Hippocampal formation (tissue), 2 donors: ENCODE measurements around the gene ZNF445.
"Not testable (repeated sequence)": the region's sequence is repeated elsewhere in the genome, so short reads cannot be mapped to it uniquely, and the experiment has no call there.

Experiments used
- DNase-seq, 2 donors: peaks; one replicate each; lab custom pipeline; 2025; lab: John Stamatoyannopoulos, UW

Gene ZNF445

GRCh38 chr3:44476181-44476611 is 1.3 kb downstream of the ZNF445 start:
- no peak for DNase-seq

GRCh38 chr3:44474886-44475285 is 2.6 kb downstream of the ZNF445 start:
- DNase-seq: not testable (repeated sequence)

GRCh38 chr3:44470430-44470829 is 7.0 kb downstream of the ZNF445 start:
- no peak for DNase-seq

GRCh38 chr3:44469914-44470313 is 7.6 kb downstream of the ZNF445 start:
- DNase-seq: no peak

GRCh38 chr3:44468572-44469520 is 8.6 kb downstream of the ZNF445 start:
- no peak for DNase-seq

GRCh38 chr3:44468099-44468537 is 9.4 kb downstream of the ZNF445 start:
- not testable (repeated sequence) for DNase-seq

GRCh38 chr3:44467241-44467640 is 10.2 kb downstream of the ZNF445 start:
- DNase-seq: no peak

GRCh38 chr3:44464920-44465319 is 12.6 kb downstream of the ZNF445 start:
- DNase-seq: not testable (repeated sequence)

- no peak for DNase-seq
Measured at GRCh38 chr3:44464509-44464908, 13.0 kb downstream of the ZNF445 start.

GRCh38 chr3:44460050-44460449 is 17.4 kb downstream of the ZNF445 start:
- DNase-seq: not testable (repeated sequence)

GRCh38 chr3:44455318-44455717 is 22.2 kb downstream of the ZNF445 start:
- no peak for DNase-seq

GRCh38 chr3:44454258-44454657 is 23.2 kb downstream of the ZNF445 start:
- no peak for DNase-seq

GRCh38 chr3:44451441-44451840 is 26.0 kb downstream of the ZNF445 start:
- DNase-seq: no peak

- no peak for DNase-seq
Measured at GRCh38 chr3:44446929-44447328, 30.5 kb downstream of the ZNF445 start.

GRCh38 chr3:44445786-44446185 is 31.7 kb downstream of the ZNF445 start:
- DNase-seq: no peak

GRCh38 chr3:44444896-44445691 is 32.4 kb downstream of the ZNF445 start:
- DNase-seq: no peak

GRCh38 chr3:44444437-44444836 is 33.0 kb downstream of the ZNF445 start:
- DNase-seq: no peak

GRCh38 chr3:44442596-44443309 is 34.7 kb downstream of the ZNF445 start:
- DNase-seq: no peak

GRCh38 chr3:44439499-44440295 is 37.8 kb downstream of the ZNF445 start:
- peak; percentile 13 to 14 for DNase-seq

GRCh38 chr3:44437800-44438199 is 39.7 kb downstream of the ZNF445 start:
- no peak for DNase-seq

- no peak for DNase-seq
Measured at GRCh38 chr3:44436181-44436580, 41.3 kb downstream of the ZNF445 start.
